ENCODE results near the gene PRSS21.

Gene PRSS21

GRCh38 chr16:2815299-2815771, 1.7 kb upstream of the PRSS21 start:
- H3K4me1 ChIP-seq (ENCODE audit: low read length): no peaks in the 10 kb centered on the region
- no peak overlapping the region for H2AFZ ChIP-seq (ENCODE audit: low read depth, low read length)
- H3K4me3 ChIP-seq (ENCODE audit: low read length): no peak overlapping the region
- no peak overlapping the region for H3K4me2 ChIP-seq (ENCODE audit: low read length)
- TF ChIP-seq, protein P1, sequence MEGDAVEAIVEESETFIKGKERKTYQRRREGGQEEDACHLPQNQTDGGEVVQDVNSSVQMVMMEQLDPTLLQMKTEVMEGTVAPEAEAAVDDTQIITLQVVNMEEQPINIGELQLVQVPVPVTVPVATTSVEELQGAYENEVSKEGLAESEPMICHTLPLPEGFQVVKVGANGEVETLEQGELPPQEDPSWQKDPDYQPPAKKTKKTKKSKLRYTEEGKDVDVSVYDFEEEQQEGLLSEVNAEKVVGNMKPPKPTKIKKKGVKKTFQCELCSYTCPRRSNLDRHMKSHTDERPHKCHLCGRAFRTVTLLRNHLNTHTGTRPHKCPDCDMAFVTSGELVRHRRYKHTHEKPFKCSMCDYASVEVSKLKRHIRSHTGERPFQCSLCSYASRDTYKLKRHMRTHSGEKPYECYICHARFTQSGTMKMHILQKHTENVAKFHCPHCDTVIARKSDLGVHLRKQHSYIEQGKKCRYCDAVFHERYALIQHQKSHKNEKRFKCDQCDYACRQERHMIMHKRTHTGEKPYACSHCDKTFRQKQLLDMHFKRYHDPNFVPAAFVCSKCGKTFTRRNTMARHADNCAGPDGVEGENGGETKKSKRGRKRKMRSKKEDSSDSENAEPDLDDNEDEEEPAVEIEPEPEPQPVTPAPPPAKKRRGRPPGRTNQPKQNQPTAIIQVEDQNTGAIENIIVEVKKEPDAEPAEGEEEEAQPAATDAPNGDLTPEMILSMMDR (IDR thresholded peaks at IDR 0.05; ENCODE audit: low read depth, low read length): no peak
- no peak for TF ChIP-seq EZH2phosphoT487 (IDR thresholded peaks at IDR 0.05; ENCODE audit: low read depth)
- no peaks in the 10 kb centered on the region for H3K36me3 ChIP-seq (replicated peaks; ENCODE audit: low read depth, low read length)
- H3K9me3 ChIP-seq (ENCODE audit: insufficient read depth, low read length): no peaks in the 10 kb centered on the region
- H3K79me2 ChIP-seq (ENCODE audit: low read length): no peaks in the 10 kb centered on the region
- H3K27me3 ChIP-seq (ENCODE audit: low read depth, low read length): peaks cover 3% of the 10 kb centered on the region; the same call in 1 of the 2 replicates
- H3K9ac ChIP-seq (ENCODE audit: low read length): no peak overlapping the region
- H3K27ac ChIP-seq (ENCODE audit: low read length): no peak overlapping the region
- no peaks in the 10 kb centered on the region for H4K20me1 ChIP-seq (ENCODE audit: insufficient read depth, low read length)

GRCh38 chr16:2817340-2818271, 569 bp downstream of the PRSS21 start:
- Histone ChIP-seq H3K36me3 (replicated peaks; ENCODE audit: low read depth, low read length) (no peaks in the 10 kb centered on the region), H3K79me2 (ENCODE audit: low read length) (no peaks in the 10 kb centered on the region), H3K4me3 (ENCODE audit: low read length) (no peak overlapping the region), H3K9me3 (ENCODE audit: insufficient read depth, low read length) (no peaks in the 10 kb centered on the region), H3K27me3 (ENCODE audit: low read depth, low read length) (peaks cover 6% of the 10 kb centered on the region; the same call in 1 of the 2 replicates), H3K27ac (ENCODE audit: low read length) (no peak overlapping the region), H3K4me1 (ENCODE audit: low read length) (no peaks in the 10 kb centered on the region), H4K20me1 (ENCODE audit: insufficient read depth, low read length) (no peaks in the 10 kb centered on the region), H2AFZ (ENCODE audit: low read depth, low read length) (no peak overlapping the region), H3K4me2 (ENCODE audit: low read length) (no peak overlapping the region), H3K9ac (ENCODE audit: low read length) (no peak overlapping the region)
- TF ChIP-seq, protein P1 (IDR thresholded peaks at IDR 0.05; ENCODE audit: low read depth, low read length): no peak
- TF ChIP-seq EZH2phosphoT487 (IDR thresholded peaks at IDR 0.05; ENCODE audit: low read depth): no peak

- Histone ChIP-seq H3K4me1 (ENCODE audit: low read length) (no peaks in the 10 kb centered on the region), H3K9ac (ENCODE audit: low read length) (no peak overlapping the region), H4K20me1 (ENCODE audit: insufficient read depth, low read length) (no peaks in the 10 kb centered on the region), H3K9me3 (ENCODE audit: insufficient read depth, low read length) (no peaks in the 10 kb centered on the region), H3K79me2 (ENCODE audit: low read length) (no peaks in the 10 kb centered on the region), H3K27ac (ENCODE audit: low read length) (no peak overlapping the region), H2AFZ (ENCODE audit: low read depth, low read length) (no peak overlapping the region), H3K4me3 (ENCODE audit: low read length) (no peak overlapping the region), H3K27me3 (ENCODE audit: low read depth, low read length) (peaks cover 9% of the 10 kb centered on the region; the same call in 1 of the 2 replicates), H3K36me3 (replicated peaks; ENCODE audit: low read depth, low read length) (no peaks in the 10 kb centered on the region), H3K4me2 (ENCODE audit: low read length) (no peak overlapping the region)
- TF ChIP-seq, protein P1 (IDR thresholded peaks at IDR 0.05; ENCODE audit: low read depth, low read length): no peak
- TF ChIP-seq EZH2phosphoT487 (IDR thresholded peaks at IDR 0.05; ENCODE audit: low read depth): no peak
Observed at GRCh38 chr16:2818272-2818876, 1.3 kb downstream of the PRSS21 start.
